HAP-1 (cell line): ENCODE results near the gene CTBP2.

Experiments used
- DNase-seq, 2 experiments: peaks; one replicate each; pipeline ENCODE4 v3.0.0-alpha.2; 2016 to 2020; ENCODE audit warnings: low spot score in 2 of 2
- H3K27me3 ChIP-seq: fragments of 250-450 bp; sonication (Bioruptor Pico); 2 replicates; pipeline ENCODE4 v1.5.1; 2020; ENCODE audit warnings: low read depth, mild to moderate bottlenecking, moderate library complexity
- H3K36me3 ChIP-seq: fragments of 250-450 bp; sonication (Bioruptor Pico); replicated peaks from 2 replicates; pipeline ENCODE4 v1.5.1; 2020; ENCODE audit warnings: mild to moderate bottlenecking
- H3K4me1 ChIP-seq: fragments of 250-450 bp; sonication (Bioruptor Pico); 2 replicates; pipeline ENCODE4 v1.5.1; 2020; ENCODE audit warnings: mild to moderate bottlenecking
- H3K4me3 ChIP-seq: fragments of 250-450 bp; sonication (Bioruptor Pico); 2 replicates; pipeline ENCODE4 v1.5.1; 2020; ENCODE audit warnings: mild to moderate bottlenecking, moderate library complexity
- H3K9me3 ChIP-seq: fragments of 250-450 bp; sonication (Bioruptor Pico); 2 replicates; pipeline ENCODE4 v1.5.1; 2020; ENCODE audit warnings: mild to moderate bottlenecking, moderate library complexity
- in situ Hi-C: fragments of 300-500 bp; cut with MboI; formaldehyde crosslinking; loops from 3 replicates; pipeline ENCODE4 v1.14.3; 2020; ENCODE audit warnings: low sequenced_read_pairs, inconsistent platforms, mixed read lengths

CTBP2 gene

GRCh38 chr10:125023255-125023654, 137.1 kb downstream of the CTBP2 start:
- Histone ChIP-seq H3K4me3 (no peak overlapping the region), H3K27me3 (no peaks in the 10 kb centered on the region), H3K9me3 (no peaks in the 10 kb centered on the region), H3K36me3 (no peaks in the 10 kb centered on the region; the same call in 1 of the 2 replicates), H3K4me1 (peaks cover 24% of the 10 kb centered on the region)
- in situ Hi-C loops, result no loop called here
- DNase-seq, result no peak

GRCh38 chr10:125022671-125023070, 137.7 kb downstream of the CTBP2 start:
- H3K36me3 ChIP-seq, result no peaks in the 10 kb centered on the region; the same call in none of the 2 replicates
- H3K4me3 ChIP-seq, result no peak overlapping the region
- no peak for DNase-seq
- H3K9me3 ChIP-seq, result no peaks in the 10 kb centered on the region
- H3K4me1 ChIP-seq, result peaks cover 24% of the 10 kb centered on the region
- H3K27me3 ChIP-seq, result no peaks in the 10 kb centered on the region
- in situ Hi-C loops, result no loop called here

- no peaks in the 10 kb centered on the region for H3K27me3 ChIP-seq
- no peaks in the 10 kb centered on the region for H3K9me3 ChIP-seq
- peaks cover 30% of the 10 kb centered on the region for H3K4me1 ChIP-seq
- DNase-seq, result no peak
- no peaks in the 10 kb centered on the region; the same call in none of the 2 replicates for H3K36me3 ChIP-seq
- in situ Hi-C loops, result no loop called here
- H3K4me3 ChIP-seq, result no peak overlapping the region
Measured at GRCh38 chr10:125021686-125022344, 138.5 kb downstream of the CTBP2 start.

- Histone ChIP-seq H3K27me3 (no peaks in the 10 kb centered on the region), H3K36me3 (no peaks in the 10 kb centered on the region; the same call in none of the 2 replicates), H3K9me3 (no peaks in the 10 kb centered on the region), H3K4me1 (peaks cover 30% of the 10 kb centered on the region), H3K4me3 (no peak overlapping the region)
- in situ Hi-C loops, result no loop called here
- no peak for DNase-seq
Measured at GRCh38 chr10:125020871-125021270, 139.5 kb downstream of the CTBP2 start.

- in situ Hi-C loops, result no loop called here
- peaks cover 26% of the 10 kb centered on the region for H3K4me1 ChIP-seq
- no peaks in the 10 kb centered on the region for H3K9me3 ChIP-seq
- H3K27me3 ChIP-seq, result no peaks in the 10 kb centered on the region
- no peaks in the 10 kb centered on the region; the same call in none of the 2 replicates for H3K36me3 ChIP-seq
- DNase-seq, result no peak
- no peak overlapping the region for H3K4me3 ChIP-seq
Measured at GRCh38 chr10:125020386-125020785, 140.0 kb downstream of the CTBP2 start.

- Histone ChIP-seq H3K27me3 (no peaks in the 10 kb centered on the region), H3K36me3 (no peaks in the 10 kb centered on the region; the same call in none of the 2 replicates), H3K4me3 (no peak overlapping the region), H3K9me3 (no peaks in the 10 kb centered on the region), H3K4me1 (peaks cover 9% of the 10 kb centered on the region)
- no peak for DNase-seq
- in situ Hi-C loops, result no loop called here
Measured at GRCh38 chr10:125018576-125019143, 141.7 kb downstream of the CTBP2 start.

- Histone ChIP-seq H3K36me3 (no peaks in the 10 kb centered on the region; the same call in none of the 2 replicates), H3K4me1 (peaks cover 9% of the 10 kb centered on the region), H3K27me3 (no peaks in the 10 kb centered on the region), H3K9me3 (no peaks in the 10 kb centered on the region), H3K4me3 (no peak overlapping the region)
- DNase-seq, result peak; percentile 53 to 58
- in situ Hi-C loops, result no loop called here
Measured at GRCh38 chr10:125017547-125018298, 142.6 kb downstream of the CTBP2 start.

GRCh38 chr10:125016611-125017202, 143.7 kb downstream of the CTBP2 start:
- no peak for DNase-seq
- H3K4me1 ChIP-seq, result peaks cover 9% of the 10 kb centered on the region
- no peaks in the 10 kb centered on the region for H3K27me3 ChIP-seq
- H3K36me3 ChIP-seq, result no peaks in the 10 kb centered on the region; the same call in none of the 2 replicates
- no peak overlapping the region for H3K4me3 ChIP-seq
- in situ Hi-C loops, result no loop called here
- no peaks in the 10 kb centered on the region for H3K9me3 ChIP-seq

- H3K9me3 ChIP-seq, result no peaks in the 10 kb centered on the region
- no peak overlapping the region for H3K4me3 ChIP-seq
- peaks cover 9% of the 10 kb centered on the region for H3K4me1 ChIP-seq
- DNase-seq, result no peak
- no peaks in the 10 kb centered on the region for H3K27me3 ChIP-seq
- no peaks in the 10 kb centered on the region; the same call in 1 of the 2 replicates for H3K36me3 ChIP-seq
- in situ Hi-C loops, result no loop called here
Measured at GRCh38 chr10:125016123-125016522, 144.2 kb downstream of the CTBP2 start.

- no peak for DNase-seq
- H3K4me1 ChIP-seq, result peaks cover 9% of the 10 kb centered on the region
- no peaks in the 10 kb centered on the region; the same call in 1 of the 2 replicates for H3K36me3 ChIP-seq
- H3K9me3 ChIP-seq, result no peaks in the 10 kb centered on the region
- H3K27me3 ChIP-seq, result no peaks in the 10 kb centered on the region
- H3K4me3 ChIP-seq, result no peak overlapping the region
- in situ Hi-C loops, result no loop called here
Measured at GRCh38 chr10:125015356-125015944, 144.9 kb downstream of the CTBP2 start.

- DNase-seq, result no peak
- Histone ChIP-seq H3K4me3 (no peak overlapping the region), H3K27me3 (no peaks in the 10 kb centered on the region), H3K36me3 (no peaks in the 10 kb centered on the region; the same call in 1 of the 2 replicates), H3K4me1 (peaks cover 9% of the 10 kb centered on the region), H3K9me3 (no peaks in the 10 kb centered on the region)
- in situ Hi-C loops, result no loop called here
Measured at GRCh38 chr10:125014836-125015355, 145.5 kb downstream of the CTBP2 start.

- Histone ChIP-seq H3K4me3 (no peak overlapping the region), H3K9me3 (no peaks in the 10 kb centered on the region), H3K27me3 (no peaks in the 10 kb centered on the region), H3K36me3 (no peaks in the 10 kb centered on the region; the same call in 1 of the 2 replicates), H3K4me1 (peaks cover 9% of the 10 kb centered on the region)
- no peak for DNase-seq
- in situ Hi-C loops, result no loop called here
Measured at GRCh38 chr10:125014086-125014830, 146.1 kb downstream of the CTBP2 start.

GRCh38 chr10:125013529-125013872, 146.9 kb downstream of the CTBP2 start:
- H3K4me1 ChIP-seq, result peaks cover 9% of the 10 kb centered on the region
- in situ Hi-C loops, result no loop called here
- no peaks in the 10 kb centered on the region; the same call in 1 of the 2 replicates for H3K36me3 ChIP-seq
- no peaks in the 10 kb centered on the region for H3K9me3 ChIP-seq
- H3K27me3 ChIP-seq, result no peaks in the 10 kb centered on the region
- no peak for DNase-seq
- no peak overlapping the region for H3K4me3 ChIP-seq
